ENCODE measurements around the gene ALPL. TPM values are rescaled to one million over a fixed set of nuclear protein-coding genes. Genes with fewer than 3 reads are reported as not detected.
A peak's percentile ranks its signal among the peaks of the same experiment; 100 is the strongest.

ALPL gene
- total RNA-seq, 1 experiment from 2014 or later = 140 TPM

- TF ChIP-seq PRDM15 (CRISPR knock-in tag; IDR thresholded peaks at IDR 0.05) (no peak), STAT6 (CRISPR knock-in tag; conservative IDR thresholded peaks at IDR 0.05; ENCODE audit: low read depth) (no peak)
Measured at GRCh38 chr1:21531241-21531640, 22.0 kb downstream of the ALPL start (continued).

GRCh38 chr1:21532496-21532895, 23.3 kb downstream of the ALPL start:
- POLR2A ChIA-PET = interaction anchor here (0.6 to 1.6 kb wide), 2 partner anchors 24 to 76 kb away, joined by 3 to 4 read pairs; partner anchors contain the start of gene ALPL
- Mint-ChIP-seq H3K27me3 (ENCODE audit: low read depth) (no peaks in the 10 kb centered on the region), H3K4me3 (no peak overlapping the region), H3K36me3 (0 out of 2 replicates have a peak, but pooled peaks cover 3% of the 10 kb centered on the region), H3K4me1 (peaks cover 31% of the 10 kb centered on the region), H3K27ac (no peak overlapping the region), H3K9me3 (no peaks in the 10 kb centered on the region)
- DNase-seq (ENCODE audit: low spot score) = no peak
- CTCF ChIA-PET = interaction anchor here (1.1 kb wide), 1 partner anchor 20 kb away, joined by 3 read pairs; no protein-coding TSS in a partner anchor
- no peak for ATAC-seq
- TF ChIP-seq ZNF121 (CRISPR knock-in tag; IDR thresholded peaks at IDR 0.05) = no peak
- no peak for TF ChIP-seq ZNF416 (CRISPR knock-in tag; IDR thresholded peaks at IDR 0.05)
- no peak for TF ChIP-seq FOXK1 (CRISPR knock-in tag; IDR thresholded peaks at IDR 0.05)

- Mint-ChIP-seq H3K36me3 (0 out of 2 replicates have a peak, but pooled peaks cover 3% of the 10 kb centered on the region), H3K27ac (0 out of 2 replicates have a peak overlapping the region, but pooled peaks have one; percentile 76), H3K27me3 (ENCODE audit: low read depth) (no peaks in the 10 kb centered on the region), H3K4me3 (no peak overlapping the region), H3K4me1 (peaks cover 31% of the 10 kb centered on the region), H3K9me3 (no peaks in the 10 kb centered on the region)
- TF ChIP-seq CREB1 (CRISPR knock-in tag; IDR thresholded peaks at IDR 0.05) = no peak
- TF ChIP-seq ZBTB21 (CRISPR knock-in tag; IDR thresholded peaks at IDR 0.05; ENCODE audit: borderline replicate concordance) = no peak
- no peak for TF ChIP-seq TEAD4 (CRISPR knock-in tag; IDR thresholded peaks at IDR 0.05)
- no peak for TF ChIP-seq JUN (CRISPR knock-in tag; IDR thresholded peaks at IDR 0.05)
- no peak for TF ChIP-seq CTCF (IDR thresholded peaks at IDR 0.05)
- no peak for TF ChIP-seq GRHL2 (CRISPR knock-in tag; IDR thresholded peaks at IDR 0.05; ENCODE audit: insufficient replicate concordance, severe bottlenecking)
- no peak for TF ChIP-seq FOXP4 (CRISPR knock-in tag; IDR thresholded peaks at IDR 0.05)
- no peak for TF ChIP-seq ESRRA (CRISPR knock-in tag; IDR thresholded peaks at IDR 0.05; ENCODE audit: borderline replicate concordance)
- TF ChIP-seq ZNF121 (CRISPR knock-in tag; IDR thresholded peaks at IDR 0.05) = no peak
- no peak for TF ChIP-seq ZNF396 (CRISPR knock-in tag; IDR thresholded peaks at IDR 0.05; ENCODE audit: borderline replicate concordance)
- no peak for TF ChIP-seq CDX4 (CRISPR knock-in tag; IDR thresholded peaks at IDR 0.05; ENCODE audit: borderline replicate concordance)
- TF ChIP-seq ZNF219 (CRISPR knock-in tag; IDR thresholded peaks at IDR 0.05; ENCODE audit: borderline replicate concordance) = no peak
- TF ChIP-seq PRDM15 (CRISPR knock-in tag; IDR thresholded peaks at IDR 0.05) = no peak
- CTCF ChIA-PET = interaction anchor here (1.1 kb wide), 1 partner anchor 21 kb away, joined by 3 read pairs; no protein-coding TSS in a partner anchor
- ATAC-seq (no peak), DNase-seq (ENCODE audit: low spot score) (no peak)
- POLR2A ChIA-PET = interaction anchor here (1.6 kb wide), 1 partner anchor 24 kb away, joined by 4 read pairs; the partner anchor contains the start of gene ALPL
Measured at GRCh38 chr1:21532992-21533534, 23.8 kb downstream of the ALPL start.
